Measurements from ENCODE around the gene MEF2A. TPM values are rescaled to one million over a fixed set of nuclear protein-coding genes. Genes with fewer than 3 reads are reported as not detected.
"Not testable (repeated sequence)": the region's sequence is repeated elsewhere in the genome, so short reads cannot be mapped to it uniquely, and the experiment has no call there.

MEF2A gene
- total and polyA plus RNA-seq, 2 experiments from 2014 or later, result 91.7 to 556 TPM

DNA sequence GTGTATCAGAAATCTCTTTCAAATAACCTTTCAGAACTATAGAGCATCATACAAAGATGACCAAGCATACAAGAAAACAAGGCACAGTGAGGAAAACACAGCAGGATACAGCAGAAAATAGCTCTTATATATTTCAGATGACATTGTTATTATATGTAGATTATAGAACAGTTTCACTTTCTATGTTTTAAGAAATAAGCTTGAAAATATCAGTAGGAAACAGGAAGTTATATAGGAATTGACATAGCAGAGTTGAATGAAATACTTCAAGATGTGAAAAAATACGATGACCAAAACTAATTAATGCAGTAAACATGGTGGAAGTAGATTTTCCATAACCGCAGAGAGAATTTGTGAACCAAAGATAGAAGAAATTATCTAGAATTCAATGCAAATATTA lies 92.2 kb downstream of the MEF2A start:
- no peak for DNase-seq (ENCODE audit: low read depth in 1 of 2, low spot score in 1 of 2)
- H3K27me3 ChIP-seq, result no peaks in the 10 kb centered on the region
- H3K36me3 ChIP-seq, result no peaks in the 10 kb centered on the region
- peaks cover 23% of the 10 kb centered on the region for H3K4me1 ChIP-seq (ENCODE audit: low read depth)
- H3K27ac ChIP-seq, result no peak overlapping the region
- no peaks in the 10 kb centered on the region for H3K9me3 ChIP-seq (ENCODE audit: low read depth)
- no peak overlapping the region for H3K4me3 ChIP-seq
- TF ChIP-seq, protein P1, sequence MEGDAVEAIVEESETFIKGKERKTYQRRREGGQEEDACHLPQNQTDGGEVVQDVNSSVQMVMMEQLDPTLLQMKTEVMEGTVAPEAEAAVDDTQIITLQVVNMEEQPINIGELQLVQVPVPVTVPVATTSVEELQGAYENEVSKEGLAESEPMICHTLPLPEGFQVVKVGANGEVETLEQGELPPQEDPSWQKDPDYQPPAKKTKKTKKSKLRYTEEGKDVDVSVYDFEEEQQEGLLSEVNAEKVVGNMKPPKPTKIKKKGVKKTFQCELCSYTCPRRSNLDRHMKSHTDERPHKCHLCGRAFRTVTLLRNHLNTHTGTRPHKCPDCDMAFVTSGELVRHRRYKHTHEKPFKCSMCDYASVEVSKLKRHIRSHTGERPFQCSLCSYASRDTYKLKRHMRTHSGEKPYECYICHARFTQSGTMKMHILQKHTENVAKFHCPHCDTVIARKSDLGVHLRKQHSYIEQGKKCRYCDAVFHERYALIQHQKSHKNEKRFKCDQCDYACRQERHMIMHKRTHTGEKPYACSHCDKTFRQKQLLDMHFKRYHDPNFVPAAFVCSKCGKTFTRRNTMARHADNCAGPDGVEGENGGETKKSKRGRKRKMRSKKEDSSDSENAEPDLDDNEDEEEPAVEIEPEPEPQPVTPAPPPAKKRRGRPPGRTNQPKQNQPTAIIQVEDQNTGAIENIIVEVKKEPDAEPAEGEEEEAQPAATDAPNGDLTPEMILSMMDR (IDR thresholded peaks at IDR 0.05; ENCODE audit: low read depth, low read length), result no peak

DNA sequence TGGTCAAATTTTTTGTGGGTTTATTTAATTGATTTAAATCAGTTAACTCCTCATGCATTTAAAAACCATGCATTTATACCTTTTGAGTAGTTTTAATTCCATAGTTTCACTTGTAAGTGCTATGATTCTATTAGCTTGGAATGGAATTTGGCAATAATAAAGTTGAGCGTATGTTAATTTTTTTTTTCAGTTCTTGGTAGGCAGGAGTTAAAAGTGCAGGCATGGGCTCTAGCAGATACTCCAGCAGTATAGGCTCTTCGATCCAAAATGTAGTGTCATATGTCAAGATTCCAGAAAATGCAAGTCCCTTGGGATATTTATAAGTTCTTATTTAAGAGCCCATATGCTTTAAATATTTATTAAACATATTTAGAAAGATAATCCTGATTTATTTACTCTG lies 97.1 kb downstream of the MEF2A start:
- Histone ChIP-seq H3K9me3 (ENCODE audit: low read depth) (no peaks in the 10 kb centered on the region), H3K27me3 (no peaks in the 10 kb centered on the region), H3K27ac (peak overlapping the region; percentile 88), H3K36me3 (no peaks in the 10 kb centered on the region), H3K4me1 (ENCODE audit: low read depth) (peaks cover 49% of the 10 kb centered on the region), H3K4me3 (no peak overlapping the region)
- DNase-seq (ENCODE audit: low read depth in 1 of 2, low spot score in 1 of 2), result no peak
- TF ChIP-seq, protein P1 (IDR thresholded peaks at IDR 0.05; ENCODE audit: low read depth, low read length), result no peak

DNA sequence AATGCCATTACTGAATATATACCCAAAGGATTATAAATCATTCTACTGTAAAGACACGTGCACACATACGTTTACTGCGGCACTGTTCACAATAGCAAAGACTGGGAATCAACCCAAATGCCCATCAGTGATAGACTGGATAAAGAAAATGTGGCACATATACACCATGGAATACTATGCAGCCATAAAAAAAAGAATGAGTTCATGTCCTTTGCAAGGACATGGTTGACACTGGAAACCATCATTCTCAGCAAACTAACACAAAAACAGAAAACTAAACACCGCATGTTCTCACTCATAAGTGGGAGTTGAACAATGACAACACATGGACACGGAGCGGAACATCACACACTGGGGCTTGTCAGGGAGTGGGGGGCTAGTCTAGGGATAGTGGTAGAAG lies 100.3 kb downstream of the MEF2A start:
- not testable (repeated sequence) for DNase-seq (ENCODE audit: low read depth in 1 of 2, low spot score in 1 of 2); H3K36me3 ChIP-seq; H3K27ac ChIP-seq; H3K4me3 ChIP-seq; H3K9me3 ChIP-seq (ENCODE audit: low read depth); H3K27me3 ChIP-seq
- H3K4me1 ChIP-seq (ENCODE audit: low read depth), result peaks cover 62% of the 10 kb centered on the region

DNA sequence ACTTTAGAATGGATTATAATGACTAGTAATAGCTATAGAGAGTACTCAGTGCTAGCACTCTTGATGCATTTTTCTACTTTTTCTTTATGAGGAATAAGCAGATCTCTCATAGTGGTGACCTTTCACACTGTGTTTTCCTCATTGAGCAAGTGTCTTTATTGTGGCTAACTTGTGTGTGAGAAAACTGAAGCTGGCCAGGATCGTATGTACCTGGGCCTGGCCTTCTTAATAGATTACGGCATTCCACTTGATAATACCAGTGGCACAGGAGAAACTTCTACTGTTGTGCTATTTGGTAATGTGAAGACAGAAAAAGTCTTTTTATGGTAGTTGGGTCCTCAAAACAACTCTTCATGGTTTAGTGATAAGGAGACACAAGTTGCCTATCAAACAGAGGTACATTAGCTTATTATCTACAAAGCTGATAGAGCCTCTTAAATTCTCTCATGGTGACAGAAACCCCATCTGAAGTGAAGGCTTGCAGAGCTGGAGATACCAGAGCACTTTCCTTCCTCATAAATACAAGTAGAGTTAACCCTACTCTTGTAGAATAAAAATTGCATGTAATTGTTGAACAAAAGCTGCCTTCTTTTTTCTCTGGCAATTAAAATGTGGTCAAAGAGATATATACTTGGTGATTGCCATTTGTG lies 102.9 kb downstream of the MEF2A start:
- peaks cover 21% of the 10 kb centered on the region for H3K36me3 ChIP-seq

DNA sequence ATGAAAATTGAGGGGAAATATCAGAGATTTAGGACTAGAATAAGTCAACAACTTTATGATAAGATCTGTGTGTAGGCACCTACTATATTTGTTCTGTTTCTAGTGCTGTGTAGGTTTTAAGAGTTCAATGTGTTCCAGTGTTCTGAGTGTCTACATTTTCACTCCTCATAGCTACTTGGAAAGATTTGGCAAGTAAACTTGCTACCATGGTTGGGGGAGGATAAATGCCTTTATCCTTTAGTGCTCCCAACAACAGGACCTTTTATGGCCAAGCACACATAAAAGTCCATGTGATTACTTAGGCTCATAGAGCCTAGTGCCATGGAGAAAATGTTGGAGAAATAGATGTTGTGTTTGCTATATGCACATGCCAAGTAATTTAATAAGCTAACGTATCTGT lies 103.5 kb downstream of the MEF2A start:
- TF ChIP-seq, protein P1 (IDR thresholded peaks at IDR 0.05; ENCODE audit: low read depth, low read length), result no peak
- H3K4me3 ChIP-seq, result no peak overlapping the region
- H3K36me3 ChIP-seq, result peaks cover 23% of the 10 kb centered on the region
- H3K27me3 ChIP-seq, result no peaks in the 10 kb centered on the region
- H3K4me1 ChIP-seq (ENCODE audit: low read depth), result peaks cover 51% of the 10 kb centered on the region
- peak overlapping the region; percentile 98 for H3K27ac ChIP-seq
- H3K9me3 ChIP-seq (ENCODE audit: low read depth), result no peaks in the 10 kb centered on the region
- DNase-seq (ENCODE audit: low read depth in 1 of 2, low spot score in 1 of 2), result peak in 1 of 2 donors; percentile 71

More for the DNA sequence above, 102.9 kb downstream of the MEF2A start:
- TF ChIP-seq, protein P1 (IDR thresholded peaks at IDR 0.05; ENCODE audit: low read depth, low read length), result no peak
- Histone ChIP-seq H3K27me3 (no peaks in the 10 kb centered on the region), H3K4me3 (no peak overlapping the region), H3K27ac (peak overlapping the region; percentile 98), H3K4me1 (ENCODE audit: low read depth) (peaks cover 54% of the 10 kb centered on the region), H3K9me3 (ENCODE audit: low read depth) (no peaks in the 10 kb centered on the region)
- DNase-seq (ENCODE audit: low read depth in 1 of 2, low spot score in 1 of 2), result peak in 1 of 2 donors; percentile 75

DNA sequence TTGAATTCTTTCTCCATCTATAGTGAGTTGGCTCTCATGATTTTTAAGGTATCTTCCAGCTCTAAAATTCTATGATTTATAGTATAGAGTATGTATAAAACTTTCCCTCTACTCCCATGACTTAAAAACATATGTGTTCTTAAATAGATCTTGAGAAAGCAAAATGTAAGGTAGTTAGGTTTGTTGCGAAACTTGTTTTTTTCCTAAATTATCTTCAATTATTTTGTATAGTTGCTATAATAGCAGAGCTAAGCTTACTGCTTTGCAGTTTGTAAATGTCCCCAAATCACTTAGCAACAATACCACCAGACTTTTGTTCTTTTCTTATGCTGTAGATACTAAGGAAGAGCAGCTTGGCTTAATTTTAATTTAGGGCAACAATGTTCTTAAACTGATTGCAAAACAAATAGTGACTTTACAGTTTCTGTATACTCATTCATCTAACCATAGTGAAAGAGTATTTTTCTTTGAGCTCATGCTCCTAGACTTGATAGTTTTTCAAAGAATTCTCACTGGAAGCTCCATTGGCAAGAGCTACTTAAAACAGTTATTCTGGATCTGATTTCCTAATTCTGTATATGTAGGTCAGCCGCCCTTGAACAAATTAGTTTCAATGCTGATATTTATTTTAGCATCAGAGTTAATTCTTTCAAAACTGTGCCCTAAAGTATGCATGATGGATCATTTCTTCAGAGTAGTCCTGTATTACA lies 106.3 kb downstream of the MEF2A start:
- no peak for DNase-seq (ENCODE audit: low read depth in 1 of 2, low spot score in 1 of 2)
- H3K4me3 ChIP-seq, result no peak overlapping the region
- H3K27me3 ChIP-seq, result no peaks in the 10 kb centered on the region
- peaks cover 46% of the 10 kb centered on the region for H3K4me1 ChIP-seq (ENCODE audit: low read depth)
- H3K9me3 ChIP-seq (ENCODE audit: low read depth), result no peaks in the 10 kb centered on the region
- H3K27ac ChIP-seq, result peak overlapping the region; percentile 98
- TF ChIP-seq, protein P1 (IDR thresholded peaks at IDR 0.05; ENCODE audit: low read depth, low read length), result no peak
- H3K36me3 ChIP-seq, result peaks cover 45% of the 10 kb centered on the region

Data from cardiac muscle cell (in vitro differentiated cells and primary cell).